GM23248 (cell line): ENCODE measurements around the gene CLINT1. TPM values are rescaled to one million over a fixed set of nuclear protein-coding genes. Genes with fewer than 3 reads are reported as not detected.

ENCODE experiments used
- DNase-seq: peaks from one replicate; pipeline ENCODE4 v3.0.0-alpha.2; 2015
- H2AFZ ChIP-seq: fragments of 200-600 bp; sonication (generic); 2 replicates; pipeline ENCODE4 v1.6.1; 2016; ENCODE audit warnings: antibody characterized with exemption
- H3F3A ChIP-seq: fragments of 200-600 bp; sonication (generic); 2 replicates; pipeline ENCODE4 v1.6.1; 2016; ENCODE audit warnings: mild to moderate bottlenecking, antibody characterized with exemption, mixed run types; ENCODE audit not compliant: insufficient read depth
- H3K27ac ChIP-seq: fragments of 200-600 bp; sonication (generic); 2 replicates; pipeline ENCODE4 v1.5.1; 2016; ENCODE audit warnings: mild to moderate bottlenecking
- H3K27me3 ChIP-seq: fragments of 200-600 bp; sonication (generic); replicated peaks from 2 replicates; pipeline ENCODE4 v1.6.1; 2016; ENCODE audit warnings: mild to moderate bottlenecking; ENCODE audit not compliant: insufficient read depth
- H3K36me3 ChIP-seq: fragments of 200-600 bp; sonication (generic); 2 replicates; pipeline ENCODE4 v1.6.1; 2016; ENCODE audit warnings: low read depth, mild to moderate bottlenecking
- H3K4me1 ChIP-seq: fragments of 200-600 bp; sonication (generic); 2 replicates; pipeline ENCODE4 v1.6.1; 2016; ENCODE audit warnings: mild to moderate bottlenecking; ENCODE audit not compliant: insufficient read depth
- H3K4me2 ChIP-seq: fragments of 200-600 bp; sonication (generic); one replicate; pipeline ENCODE4 v1.6.1; 2016; ENCODE audit warnings: mild to moderate bottlenecking; ENCODE audit not compliant: unreplicated experiment
- H3K4me3 ChIP-seq: fragments of 200-600 bp; sonication (generic); 2 replicates; pipeline ENCODE4 v1.5.1; 2016; ENCODE audit warnings: mild to moderate bottlenecking
- H3K79me2 ChIP-seq: fragments of 200-600 bp; sonication (generic); 2 replicates; pipeline ENCODE4 v1.6.1; 2016; ENCODE audit warnings: mild to moderate bottlenecking; ENCODE audit not compliant: insufficient read depth
- H3K9ac ChIP-seq: fragments of 200-600 bp; sonication (generic); 2 replicates; pipeline ENCODE4 v1.6.1; 2016; ENCODE audit warnings: mild to moderate bottlenecking
- H3K9me2 ChIP-seq: fragments of 200-600 bp; sonication (generic); 2 replicates; pipeline ENCODE4 v1.6.1; 2016; ENCODE audit warnings: mixed run types, mild to moderate bottlenecking, moderate library complexity; ENCODE audit not compliant: insufficient read depth
- H3K9me3 ChIP-seq: fragments of 200-600 bp; sonication (generic); one replicate; pipeline ENCODE4 v1.6.1; 2017; ENCODE audit warnings: low read depth
- H4K20me1 ChIP-seq: fragments of 200-600 bp; sonication (generic); 2 replicates; pipeline ENCODE4 v1.6.0; 2016; ENCODE audit not compliant: insufficient read depth
- EZH2 ChIP-seq: fragments of 200-600 bp; sonication (generic); IDR thresholded peaks from 2 replicates; pipeline ENCODE4 v1.6.1; 2018; ENCODE audit warnings: antibody characterized with exemption, mild to moderate bottlenecking; ENCODE audit not compliant: insufficient read depth, poor library complexity, severe bottlenecking
- EZH2phosphoT487 ChIP-seq: fragments of 200-600 bp; sonication (generic); IDR thresholded peaks from 2 replicates; pipeline ENCODE4 v1.6.1; 2018; ENCODE audit warnings: antibody characterized with exemption, moderate library complexity, mild to moderate bottlenecking, low read depth; ENCODE audit not compliant: insufficient read depth
- WGBS, 2 experiments: methylation state at CpG; one replicate each; pipeline ENCODE4 v1.1.6; 2015 to 2017; ENCODE audit warnings: low lambda C conversion rate in 2 of 2, low coverage in 1 of 2; ENCODE audit errors: missing lambda C conversion rate in 2 of 2; 5-methylcytosine and 5-hydroxymethylcytosine counted together
- in situ Hi-C: fragments of 300-500 bp; cut with MboI; formaldehyde crosslinking; loops from 2 replicates; pipeline ENCODE4 v1.15.0; 2020
- polyA plus RNA-seq: library from polyadenylated mRNA; unstranded; fragments of >200 nt; fragmentation: Nextera tagmentation; extraction: Ambion mirVana; gene quantifications from 2 replicates; pipeline ENCODE4 v1.2.1, GENCODE V29; 2016
- total RNA-seq: library from RNA; depleted of rRNA; stranded (reverse); fragments of >200 nt; shearing (Covaris generic); gene quantifications from 2 replicates; pipeline ENCODE4 v1.2.3, GENCODE V29; 2014

Gene CLINT1
- total and polyA plus RNA-seq, 2 experiments from 2014 or later = 56.1 to 68.4 TPM

GRCh38 chr5:157877821-157878220, 18.9 kb upstream of the CLINT1 start:
- Histone ChIP-seq H3K9me3 (no peaks in the 10 kb centered on the region), H3K27me3 (no peaks in the 10 kb centered on the region), H3K79me2 (no peaks in the 10 kb centered on the region), H3K4me1 (no peaks in the 10 kb centered on the region), H3K4me3 (no peak overlapping the region), H3K27ac (no peak overlapping the region), H3K9me2 (no peaks in the 10 kb centered on the region), H3K4me2 (no peak overlapping the region), H3K36me3 (no peaks in the 10 kb centered on the region), H3F3A (no peaks in the 10 kb centered on the region), H2AFZ (peak overlapping the region; percentile 37; the same call in 1 of the 2 replicates), H4K20me1 (no peaks in the 10 kb centered on the region), H3K9ac (no peak overlapping the region)
- no peak for TF ChIP-seq EZH2
- DNase-seq = peak; percentile 25
- WGBS, 2 experiments = 81 to 89% methylated on average over 2 of the region's 2 CpGs
- in situ Hi-C loops = no loop called here

GRCh38 chr5:157874861-157875260, 15.9 kb upstream of the CLINT1 start:
- TF ChIP-seq EZH2phosphoT487 (no peak), EZH2 (no peak)
- WGBS, 2 experiments = 68 to 71% methylated on average over 5 of the region's 5 CpGs

GRCh38 chr5:157870837-157871834, 12.2 kb upstream of the CLINT1 start:
- peak overlapping the region; percentile 29 for H2AFZ ChIP-seq
- H3K79me2 ChIP-seq = no peaks in the 10 kb centered on the region
- H3K9ac ChIP-seq = peak overlapping the region; percentile 49
- no peaks in the 10 kb centered on the region for H4K20me1 ChIP-seq
- in situ Hi-C loops = no loop called here
- peaks cover 5% of the 10 kb centered on the region; the same call in 1 of the 2 replicates for H3F3A ChIP-seq
- H3K4me2 ChIP-seq = peak overlapping the region; percentile 39
- WGBS, 2 experiments = 37 to 40% methylated on average over 7 of the region's 7 CpGs
- no peaks in the 10 kb centered on the region for H3K9me2 ChIP-seq
- H3K4me3 ChIP-seq = no peak overlapping the region
- H3K27ac ChIP-seq = peak overlapping the region; percentile 72
- peak; percentile 86 for DNase-seq
- TF ChIP-seq EZH2phosphoT487 (no peak), EZH2 (no peak)
- no peaks in the 10 kb centered on the region for H3K9me3 ChIP-seq
- H3K4me1 ChIP-seq = peaks cover 10% of the 10 kb centered on the region
- no peaks in the 10 kb centered on the region for H3K36me3 ChIP-seq
- H3K27me3 ChIP-seq = no peaks in the 10 kb centered on the region

More at GRCh38 chr5:157874861-157875260, 15.9 kb upstream of the CLINT1 start:
- H3K27me3 ChIP-seq = no peaks in the 10 kb centered on the region
- H3K4me1 ChIP-seq = peaks cover 10% of the 10 kb centered on the region
- H3K79me2 ChIP-seq = no peaks in the 10 kb centered on the region
- H2AFZ ChIP-seq = no peak overlapping the region
- H3K9ac ChIP-seq = no peak overlapping the region
- H3K27ac ChIP-seq = no peak overlapping the region
- no peak overlapping the region for H3K4me2 ChIP-seq
- no peaks in the 10 kb centered on the region for H3K9me3 ChIP-seq
- in situ Hi-C loops = no loop called here
- no peaks in the 10 kb centered on the region for H3K9me2 ChIP-seq
- no peak for DNase-seq
- H3F3A ChIP-seq = peaks cover 5% of the 10 kb centered on the region; the same call in 1 of the 2 replicates
- no peaks in the 10 kb centered on the region for H4K20me1 ChIP-seq
- no peaks in the 10 kb centered on the region for H3K36me3 ChIP-seq
- no peak overlapping the region for H3K4me3 ChIP-seq

GRCh38 chr5:157867751-157868387, 8.9 kb upstream of the CLINT1 start:
- Histone ChIP-seq H3K9me2 (no peaks in the 10 kb centered on the region), H3K27ac (no peak overlapping the region), H3K27me3 (no peaks in the 10 kb centered on the region), H3K4me1 (peaks cover 10% of the 10 kb centered on the region), H3K4me2 (no peak overlapping the region), H3K9ac (no peak overlapping the region), H3K36me3 (no peaks in the 10 kb centered on the region), H3K4me3 (no peak overlapping the region), H2AFZ (no peak overlapping the region), H3F3A (peaks cover 5% of the 10 kb centered on the region; the same call in 1 of the 2 replicates), H3K9me3 (no peaks in the 10 kb centered on the region), H3K79me2 (no peaks in the 10 kb centered on the region), H4K20me1 (no peaks in the 10 kb centered on the region)
- 23% methylated on average over 4 of the region's 4 CpGs for WGBS, 2 experiments
- TF ChIP-seq EZH2 (no peak), EZH2phosphoT487 (no peak)
- no peak for DNase-seq
- in situ Hi-C loops = no loop called here
